ENCODE measurements around the gene MASP2. TPM values are rescaled to one million over a fixed set of nuclear protein-coding genes. Genes with fewer than 3 reads are reported as not detected.

MASP2 gene
- total RNA-seq, 4 donors from 2014 or later, result not detected

DNA sequence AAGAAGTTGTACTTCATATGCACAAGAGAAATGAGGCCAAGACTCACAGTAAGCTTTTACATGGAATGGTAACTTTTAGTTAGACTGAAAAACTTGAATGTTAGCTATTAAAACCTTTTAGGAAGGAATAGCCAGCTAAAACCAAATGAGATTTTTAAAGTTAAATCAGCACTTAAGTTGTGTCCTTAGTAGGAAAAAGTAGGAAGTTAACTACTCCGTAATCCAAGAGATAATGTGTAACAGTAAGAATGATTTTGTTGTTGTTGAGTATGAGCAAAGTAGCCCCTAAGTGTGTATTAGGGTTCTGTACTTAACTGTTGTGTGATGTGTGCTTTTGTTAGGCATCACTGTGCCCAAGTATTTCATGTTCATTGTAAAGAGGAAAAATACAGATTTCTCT lies 21.4 kb downstream of the MASP2 start:
- TF ChIP-seq, protein P1, sequence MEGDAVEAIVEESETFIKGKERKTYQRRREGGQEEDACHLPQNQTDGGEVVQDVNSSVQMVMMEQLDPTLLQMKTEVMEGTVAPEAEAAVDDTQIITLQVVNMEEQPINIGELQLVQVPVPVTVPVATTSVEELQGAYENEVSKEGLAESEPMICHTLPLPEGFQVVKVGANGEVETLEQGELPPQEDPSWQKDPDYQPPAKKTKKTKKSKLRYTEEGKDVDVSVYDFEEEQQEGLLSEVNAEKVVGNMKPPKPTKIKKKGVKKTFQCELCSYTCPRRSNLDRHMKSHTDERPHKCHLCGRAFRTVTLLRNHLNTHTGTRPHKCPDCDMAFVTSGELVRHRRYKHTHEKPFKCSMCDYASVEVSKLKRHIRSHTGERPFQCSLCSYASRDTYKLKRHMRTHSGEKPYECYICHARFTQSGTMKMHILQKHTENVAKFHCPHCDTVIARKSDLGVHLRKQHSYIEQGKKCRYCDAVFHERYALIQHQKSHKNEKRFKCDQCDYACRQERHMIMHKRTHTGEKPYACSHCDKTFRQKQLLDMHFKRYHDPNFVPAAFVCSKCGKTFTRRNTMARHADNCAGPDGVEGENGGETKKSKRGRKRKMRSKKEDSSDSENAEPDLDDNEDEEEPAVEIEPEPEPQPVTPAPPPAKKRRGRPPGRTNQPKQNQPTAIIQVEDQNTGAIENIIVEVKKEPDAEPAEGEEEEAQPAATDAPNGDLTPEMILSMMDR (IDR thresholded peaks at IDR 0.05; ENCODE audit: low read depth), result no peak

DNA sequence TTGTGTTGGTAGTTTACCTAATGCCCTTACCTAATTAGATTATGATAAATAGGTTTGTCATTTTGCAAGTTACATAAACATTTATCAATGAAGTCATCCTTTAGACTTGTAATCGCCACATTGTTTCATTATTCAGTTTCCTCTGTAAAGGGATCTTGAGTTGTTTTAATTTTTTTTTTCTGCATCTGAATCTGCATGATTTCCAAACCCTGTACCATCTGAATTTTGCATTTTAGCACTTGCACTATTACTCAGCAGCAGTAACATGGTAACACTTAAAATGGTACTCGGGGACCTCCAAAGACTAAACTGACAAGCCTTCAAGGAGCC lies 22.2 kb downstream of the MASP2 start:
- TF ChIP-seq, protein P1 (IDR thresholded peaks at IDR 0.05; ENCODE audit: low read depth), result no peak

GRCh38 chr1:11024154-11024873 lies 22.7 kb downstream of the MASP2 start:
- TF ChIP-seq, protein P1 (IDR thresholded peaks at IDR 0.05; ENCODE audit: low read depth), result no peak

GRCh38 chr1:11023201-11023600 lies 23.8 kb downstream of the MASP2 start:
- TF ChIP-seq, protein P1 (IDR thresholded peaks at IDR 0.05; ENCODE audit: low read depth), result no peak

GRCh38 chr1:11019971-11020370 lies 27.1 kb downstream of the MASP2 start:
- TF ChIP-seq, protein P1 (IDR thresholded peaks at IDR 0.05; ENCODE audit: low read depth), result no peak

- TF ChIP-seq, protein P1 (IDR thresholded peaks at IDR 0.05; ENCODE audit: low read depth), result no peak
These were observed 33.9 kb downstream of the MASP2 start for GRCh38 chr1:11013160-11013531.

DNA sequence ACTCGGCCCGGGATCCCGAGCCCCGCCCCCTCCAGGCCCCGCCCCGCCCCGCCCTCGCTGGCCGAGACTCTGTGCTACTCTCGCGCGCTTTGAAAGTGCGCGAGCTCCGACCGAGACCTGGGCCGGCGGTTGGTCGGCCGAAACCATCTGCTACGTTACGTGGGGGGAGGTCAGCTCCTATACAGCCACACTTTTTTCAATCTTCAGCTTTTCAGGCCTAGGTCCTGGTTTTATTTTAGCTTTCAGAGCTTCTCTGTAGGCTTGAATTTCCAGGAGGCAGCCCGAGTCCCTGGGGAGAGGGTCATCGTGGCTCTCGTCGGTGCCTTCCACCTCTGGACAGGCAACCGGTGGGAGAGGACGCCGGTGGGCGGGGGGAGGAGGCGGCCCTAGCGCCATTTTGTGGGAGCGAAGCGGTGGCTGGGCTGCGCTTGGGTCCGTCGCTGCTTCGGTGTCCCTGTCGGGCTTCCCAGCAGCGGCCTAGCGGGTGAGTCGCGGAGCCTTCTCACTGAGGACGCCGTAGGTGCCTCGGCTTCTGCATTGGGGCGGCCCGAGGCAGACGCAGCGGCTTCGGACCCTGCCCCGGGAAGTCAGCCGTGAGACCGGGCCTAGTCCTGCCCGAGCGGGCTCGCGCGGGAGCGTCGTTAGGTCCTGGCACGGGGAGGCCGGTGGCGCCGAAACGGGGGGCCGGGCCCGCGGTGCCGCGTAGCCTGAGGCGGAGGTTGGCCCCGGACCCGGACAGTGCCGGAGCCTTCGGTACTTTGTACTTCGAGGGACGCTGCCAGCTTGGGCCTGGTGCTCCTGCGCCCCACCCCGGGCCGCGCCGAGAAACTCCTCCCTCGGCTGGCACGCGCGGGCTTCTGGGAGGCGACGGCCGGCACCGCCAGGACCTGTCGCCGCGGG lies 34.5 kb downstream of the MASP2 start, which contains the start of gene TARDBP:
Gene TARDBP (plus strand): TSS at position 395 of the 900 bp plus-strand sequence. CDS start 1,074 bp downstream, outside the sequence.
- TF ChIP-seq, protein P1 (IDR thresholded peaks at IDR 0.05; ENCODE audit: low read depth), result no peak
